Neural cell (in vitro differentiated cells): ENCODE results near the gene VPS54. TPM values are rescaled to one million over a fixed set of nuclear protein-coding genes. Genes with fewer than 3 reads are reported as not detected.

ENCODE experiments used
- H2AFZ ChIP-seq: fragments of 200-600, 300-800 bp; sonication (generic), shearing (Covaris generic); 2 replicates; pipeline ENCODE4 v1.6.0; 2014; ENCODE audit warnings: low read depth, mild to moderate bottlenecking, antibody characterized with exemption, low read length, moderate library complexity
- H3F3A ChIP-seq: fragments of 200-600 bp; shearing (Covaris generic); 2 replicates; pipeline ENCODE4 v1.6.1; 2016; ENCODE audit warnings: mild to moderate bottlenecking, moderate library complexity, mixed read lengths, antibody characterized with exemption, low read length; ENCODE audit not compliant: insufficient read depth, poor library complexity, severe bottlenecking
- H3K27ac ChIP-seq: fragments of 200-600, 300-800 bp; sonication (generic), shearing (Covaris generic); 2 replicates; pipeline ENCODE4 v1.5.1; 2014; ENCODE audit warnings: mild to moderate bottlenecking, low read length, moderate library complexity
- H3K27me3 ChIP-seq: fragments of 300-800, 200-600 bp; sonication (generic), shearing (Covaris generic); 2 replicates; pipeline ENCODE4 v1.6.0; 2014; ENCODE audit warnings: mild to moderate bottlenecking, low read depth, low read length, moderate library complexity; ENCODE audit not compliant: insufficient read depth
- H3K36me3 ChIP-seq: fragments of 300-800, 200-600 bp; sonication (generic), shearing (Covaris generic); 2 replicates; pipeline ENCODE4 v1.5.1; 2014; ENCODE audit warnings: mild to moderate bottlenecking, antibody characterized with exemption, low read length, moderate library complexity; ENCODE audit not compliant: insufficient read depth
- H3K4me2 ChIP-seq: fragments of 300-800, 200-600 bp; sonication (generic), shearing (Covaris generic); 2 replicates; pipeline ENCODE4 v1.6.0; 2014; ENCODE audit warnings: mild to moderate bottlenecking, low read length
- H3K4me3 ChIP-seq: fragments of 300-800, 200-600 bp; sonication (generic), shearing (Covaris generic); 2 replicates; pipeline ENCODE4 v1.5.1; 2014; ENCODE audit warnings: mild to moderate bottlenecking, low read length, moderate library complexity
- H3K79me2 ChIP-seq: fragments of 200-600 bp; shearing (Covaris generic); replicated peaks from 2 replicates; pipeline ENCODE4 v1.6.0; 2014; ENCODE audit warnings: mild to moderate bottlenecking, low read length, moderate library complexity; ENCODE audit not compliant: insufficient read depth
- H3K9ac ChIP-seq: fragments of 300-800, 200-600 bp; sonication (generic), shearing (Covaris generic); 2 replicates; pipeline ENCODE4 v1.6.1; 2016; ENCODE audit warnings: mild to moderate bottlenecking, low read length, mixed read lengths
- H3K9me2 ChIP-seq: fragments of 200-600 bp; shearing (Covaris generic); 2 replicates; pipeline ENCODE4 v1.6.1; 2016; ENCODE audit warnings: mild to moderate bottlenecking, low read length, mixed read lengths; ENCODE audit not compliant: insufficient read depth
- H3K9me3 ChIP-seq: fragments of 200-600, 300-800 bp; sonication (generic), shearing (Covaris generic); 2 replicates; pipeline ENCODE4 v1.6.1; 2016; ENCODE audit warnings: mild to moderate bottlenecking, mixed run types, low read length, moderate library complexity, mixed read lengths
- H4K20me1 ChIP-seq: fragments of 200-600 bp; shearing (Covaris generic); 2 replicates; pipeline ENCODE4 v1.6.1; 2016; ENCODE audit warnings: mild to moderate bottlenecking, mixed run types; ENCODE audit not compliant: insufficient read depth
- EP300 ChIP-seq: fragments of 450-650 bp; conservative IDR thresholded peaks from 2 replicates; pipeline ENCODE4 v1.6.1; 2014; ENCODE audit warnings: antibody characterized with exemption, mild to moderate bottlenecking, moderate library complexity; ENCODE audit not compliant: poor library complexity, severe bottlenecking
- EZH2 ChIP-seq: fragments of 200-600, 300-800 bp; shearing (Covaris generic), sonication (generic); IDR thresholded peaks from 2 replicates; pipeline ENCODE4 v1.6.1; 2014; ENCODE audit warnings: antibody characterized with exemption, low read length, borderline replicate concordance, mild to moderate bottlenecking; ENCODE audit not compliant: insufficient read depth, poor library complexity, severe bottlenecking
- MXI1 ChIP-seq: fragments of 450-650 bp; conservative IDR thresholded peaks from 2 replicates; pipeline ENCODE4 v1.6.1; 2014; ENCODE audit warnings: antibody characterized with exemption, mild to moderate bottlenecking; ENCODE audit not compliant: poor library complexity, severe bottlenecking
- POLR2AphosphoS5 ChIP-seq: IDR thresholded peaks from 2 replicates; pipeline ENCODE4 v1.6.1; 2012
- RAD21 ChIP-seq: fragments of 450-650 bp; conservative IDR thresholded peaks from 2 replicates; pipeline ENCODE4 v1.6.1; 2014; ENCODE audit warnings: antibody characterized with exemption, mild to moderate bottlenecking, moderate library complexity
- REST ChIP-seq: IDR thresholded peaks from 2 replicates; pipeline ENCODE4 v1.6.1; 2012; ENCODE audit warnings: borderline replicate concordance
- SMC3 ChIP-seq: fragments of 450-650 bp; conservative IDR thresholded peaks from 2 replicates; pipeline ENCODE4 v1.6.1; 2014; ENCODE audit warnings: antibody characterized with exemption, mild to moderate bottlenecking, moderate library complexity; ENCODE audit not compliant: poor library complexity
- TAF1 ChIP-seq: IDR thresholded peaks from 2 replicates; pipeline ENCODE4 v1.6.1; 2012; ENCODE audit warnings: low read depth
- polyA plus RNA-seq: library from polyadenylated mRNA; depleted of rRNA; stranded (reverse); fragments of >200 nt; gene quantifications from 2 replicates; pipeline ENCODE4 v1.2.3, GENCODE V29; 2014
- TF ChIP-seq, protein P1 (sequence below): fragments of 450-650 bp; IDR thresholded peaks from 2 replicates; pipeline ENCODE4 v1.5.1; 2014; ENCODE audit warnings: antibody characterized with exemption, mild to moderate bottlenecking, moderate library complexity; ENCODE audit not compliant: poor library complexity, severe bottlenecking

VPS54 gene
- polyA plus RNA-seq, 1 donor from 2014 or later: 34.2 TPM

DNA sequence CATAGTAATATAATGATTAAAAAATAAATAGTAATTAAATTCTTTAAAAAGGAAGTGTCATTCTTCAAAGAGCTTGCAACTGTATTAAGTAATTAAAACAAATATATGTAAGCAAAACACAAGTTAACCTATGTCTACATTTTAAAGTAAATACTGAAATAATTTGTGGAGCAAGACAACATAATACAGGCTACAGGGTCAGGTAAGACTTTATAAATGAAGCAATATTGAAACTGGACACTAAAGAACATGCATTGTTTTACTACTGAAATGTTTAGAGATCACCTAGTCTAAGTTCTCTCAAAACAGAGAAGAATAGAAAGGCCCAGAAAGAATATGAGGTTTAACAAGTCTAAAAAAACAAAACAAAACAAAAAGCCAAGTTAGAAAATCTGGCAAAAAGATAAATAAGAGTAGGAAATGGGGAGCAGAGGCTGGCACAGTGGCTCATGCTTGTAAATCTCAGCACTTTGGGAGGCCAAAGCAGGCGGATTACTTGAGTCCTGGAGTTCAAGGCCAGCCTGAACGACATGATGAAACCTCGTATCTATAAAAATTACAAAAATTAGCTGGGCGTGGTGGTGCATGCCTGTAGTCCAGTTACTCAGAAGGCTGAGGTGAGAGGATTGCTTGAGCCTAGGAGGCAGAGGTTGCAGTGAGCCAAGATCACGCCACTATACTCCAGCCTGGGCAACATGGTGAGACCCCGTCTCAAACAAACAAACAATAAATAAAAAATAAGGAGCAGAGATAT lies 34.4 kb downstream of the VPS54 start:
- H3K79me2 ChIP-seq: no peaks in the 10 kb centered on the region
- H3K9ac ChIP-seq: no peak overlapping the region
- H3K27ac ChIP-seq: no peak overlapping the region
- H3K4me3 ChIP-seq: no peak overlapping the region
- H3F3A ChIP-seq: no peaks in the 10 kb centered on the region
- H4K20me1 ChIP-seq: no peaks in the 10 kb centered on the region
- H3K4me2 ChIP-seq: no peak overlapping the region
- no peaks in the 10 kb centered on the region for H3K9me2 ChIP-seq
- no peaks in the 10 kb centered on the region for H3K36me3 ChIP-seq
- H3K9me3 ChIP-seq: no peaks in the 10 kb centered on the region
- no peak overlapping the region for H2AFZ ChIP-seq
- no peaks in the 10 kb centered on the region for H3K27me3 ChIP-seq
- TF ChIP-seq RAD21: no peak
- TF ChIP-seq EP300: no peak
- TF ChIP-seq, protein P1, sequence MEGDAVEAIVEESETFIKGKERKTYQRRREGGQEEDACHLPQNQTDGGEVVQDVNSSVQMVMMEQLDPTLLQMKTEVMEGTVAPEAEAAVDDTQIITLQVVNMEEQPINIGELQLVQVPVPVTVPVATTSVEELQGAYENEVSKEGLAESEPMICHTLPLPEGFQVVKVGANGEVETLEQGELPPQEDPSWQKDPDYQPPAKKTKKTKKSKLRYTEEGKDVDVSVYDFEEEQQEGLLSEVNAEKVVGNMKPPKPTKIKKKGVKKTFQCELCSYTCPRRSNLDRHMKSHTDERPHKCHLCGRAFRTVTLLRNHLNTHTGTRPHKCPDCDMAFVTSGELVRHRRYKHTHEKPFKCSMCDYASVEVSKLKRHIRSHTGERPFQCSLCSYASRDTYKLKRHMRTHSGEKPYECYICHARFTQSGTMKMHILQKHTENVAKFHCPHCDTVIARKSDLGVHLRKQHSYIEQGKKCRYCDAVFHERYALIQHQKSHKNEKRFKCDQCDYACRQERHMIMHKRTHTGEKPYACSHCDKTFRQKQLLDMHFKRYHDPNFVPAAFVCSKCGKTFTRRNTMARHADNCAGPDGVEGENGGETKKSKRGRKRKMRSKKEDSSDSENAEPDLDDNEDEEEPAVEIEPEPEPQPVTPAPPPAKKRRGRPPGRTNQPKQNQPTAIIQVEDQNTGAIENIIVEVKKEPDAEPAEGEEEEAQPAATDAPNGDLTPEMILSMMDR: no peak
- no peak for TF ChIP-seq TAF1
- TF ChIP-seq POLR2AphosphoS5: no peak

DNA sequence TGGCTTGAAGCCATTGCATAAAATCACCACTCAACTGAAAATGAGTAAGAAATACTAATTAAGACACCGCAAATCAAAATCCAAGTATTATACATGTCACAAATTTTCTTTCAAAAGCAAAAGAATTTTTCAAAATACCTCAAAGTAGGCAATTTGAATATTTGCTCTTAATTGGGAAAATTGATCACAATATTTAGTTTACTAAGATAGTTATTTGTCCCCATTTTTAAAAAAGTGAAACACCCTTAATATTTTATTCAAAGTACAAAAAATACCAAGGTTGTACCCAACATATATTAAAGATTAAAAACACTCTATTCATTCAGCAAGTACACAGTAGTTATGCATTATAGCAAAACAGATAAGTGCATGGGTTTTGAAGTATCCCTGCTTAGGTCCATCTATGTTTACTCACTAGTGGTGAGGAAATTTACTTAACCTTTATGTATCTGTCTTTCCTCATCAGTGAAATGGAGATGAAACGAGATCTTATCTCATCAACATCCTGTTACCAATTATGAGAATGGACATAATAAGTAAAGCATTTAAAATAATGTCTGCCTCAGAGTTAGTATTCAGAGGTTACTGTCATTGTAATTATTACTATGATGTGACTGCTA lies 35.1 kb downstream of the VPS54 start:
- H3K9me3 ChIP-seq: no peaks in the 10 kb centered on the region
- no peaks in the 10 kb centered on the region for H3K36me3 ChIP-seq
- no peaks in the 10 kb centered on the region for H3K79me2 ChIP-seq
- no peak overlapping the region for H3K27ac ChIP-seq
- H4K20me1 ChIP-seq: no peaks in the 10 kb centered on the region
- H3F3A ChIP-seq: no peaks in the 10 kb centered on the region
- TF ChIP-seq, protein P1: no peak
- TF ChIP-seq SMC3 (no peak), MXI1 (no peak), EP300 (no peak), REST (no peak), EZH2 (no peak), RAD21 (no peak), TAF1 (no peak), POLR2AphosphoS5 (no peak)
- H3K9ac ChIP-seq: no peak overlapping the region
- no peak overlapping the region for H3K4me2 ChIP-seq
- no peak overlapping the region for H3K4me3 ChIP-seq
- no peak overlapping the region for H2AFZ ChIP-seq
- H3K27me3 ChIP-seq: no peaks in the 10 kb centered on the region
- H3K9me2 ChIP-seq: no peaks in the 10 kb centered on the region
